NCI-H774 (cell line): ENCODE measurements around the gene FAM193A.
A peak's percentile ranks its signal among the peaks of the same experiment; 100 is the strongest.
"Not testable (repeated sequence)": the region's sequence is repeated elsewhere in the genome, so short reads cannot be mapped to it uniquely, and the experiment has no call there.

Experiments
- DNase-seq: peaks from one replicate; lab custom pipeline; 2025; lab: John Stamatoyannopoulos, UW

Gene FAM193A

GRCh38 chr4:2578106-2578505 lies 41.7 kb downstream of the FAM193A start:
- no peak for DNase-seq

DNA sequence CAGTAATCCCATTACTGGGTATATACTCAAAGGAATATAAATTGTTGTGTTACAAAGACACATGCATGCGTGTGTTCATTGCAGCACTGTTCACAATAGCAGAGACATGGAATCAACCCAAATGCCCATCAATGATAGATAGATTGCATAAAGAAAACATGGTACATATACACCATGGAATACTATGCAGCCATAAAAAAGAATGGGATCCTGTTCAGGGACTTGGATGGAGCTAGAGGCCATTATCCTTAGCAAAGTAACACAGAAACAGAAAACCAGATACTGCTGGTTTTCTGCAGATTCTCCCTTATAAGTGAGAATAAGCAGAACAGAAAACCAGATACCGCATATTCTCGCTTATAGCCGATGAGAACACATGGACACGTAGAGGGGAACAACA lies 43.5 kb downstream of the FAM193A start:
- DNase-seq: no peak

- no peak for DNase-seq
Observed at GRCh38 chr4:2583092-2583491, 46.6 kb downstream of the FAM193A start.

- DNase-seq: no peak
Observed at GRCh38 chr4:2583517-2583916, 47.1 kb downstream of the FAM193A start.

- no peak for DNase-seq
Observed at GRCh38 chr4:2586502-2586901, 50.1 kb downstream of the FAM193A start.

DNA sequence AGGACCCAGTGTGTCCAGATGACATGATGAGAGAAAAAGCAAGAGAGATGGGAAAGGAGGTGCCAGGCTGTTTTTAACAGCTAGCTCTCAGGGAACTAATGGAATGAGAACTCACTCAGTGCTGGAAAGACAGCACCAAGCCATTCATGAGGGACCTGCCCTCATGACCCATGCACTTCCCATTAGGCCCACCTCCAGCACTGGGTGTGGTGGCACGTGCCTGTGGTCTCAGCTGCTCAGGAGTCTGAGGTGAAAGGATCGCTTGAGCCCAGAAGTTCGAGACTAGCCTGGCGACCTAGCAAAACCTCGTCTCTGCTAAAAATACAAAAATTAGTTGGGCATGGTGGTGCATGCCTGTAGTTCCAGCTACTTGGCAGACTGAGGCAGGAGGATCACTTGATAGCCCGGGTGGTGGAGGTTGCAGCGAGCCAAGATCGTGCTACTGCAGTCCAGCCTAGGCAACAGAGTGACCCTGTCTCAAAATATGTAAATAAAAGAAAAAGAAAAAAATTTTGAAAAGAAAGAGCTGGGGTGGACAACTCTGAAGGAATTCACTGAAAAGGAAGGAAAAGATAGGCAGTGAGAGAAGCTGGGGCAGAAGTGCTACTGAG lies 50.9 kb downstream of the FAM193A start:
- DNase-seq: no peak

GRCh38 chr4:2588259-2588658 lies 51.8 kb downstream of the FAM193A start:
- no peak for DNase-seq

- DNase-seq: no peak
Observed at GRCh38 chr4:2591189-2591588, 54.7 kb downstream of the FAM193A start.

GRCh38 chr4:2592014-2592413 lies 55.6 kb downstream of the FAM193A start:
- DNase-seq: not testable (repeated sequence)

- no peak for DNase-seq
Observed at GRCh38 chr4:2592572-2592971, 56.1 kb downstream of the FAM193A start.

DNA sequence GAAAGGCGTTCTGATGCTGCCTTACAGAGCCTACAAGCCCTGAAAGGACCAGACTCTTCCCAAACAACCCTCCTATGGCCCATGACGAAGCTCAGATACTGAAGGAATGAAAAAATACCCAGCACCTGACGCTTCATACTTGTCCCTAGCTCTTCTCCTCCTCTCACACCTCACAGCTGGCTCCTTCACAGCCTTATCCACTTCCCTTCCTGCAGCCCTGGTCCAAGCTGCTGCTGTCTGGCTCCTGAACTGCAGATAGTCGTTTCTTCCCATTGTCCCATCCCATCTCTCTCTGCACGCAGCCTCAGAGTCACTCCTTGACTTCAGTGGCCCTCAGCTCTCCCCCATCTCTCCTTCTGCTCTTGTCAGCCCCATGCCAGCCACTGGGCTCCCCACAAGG lies 56.6 kb downstream of the FAM193A start:
- no peak for DNase-seq

DNA sequence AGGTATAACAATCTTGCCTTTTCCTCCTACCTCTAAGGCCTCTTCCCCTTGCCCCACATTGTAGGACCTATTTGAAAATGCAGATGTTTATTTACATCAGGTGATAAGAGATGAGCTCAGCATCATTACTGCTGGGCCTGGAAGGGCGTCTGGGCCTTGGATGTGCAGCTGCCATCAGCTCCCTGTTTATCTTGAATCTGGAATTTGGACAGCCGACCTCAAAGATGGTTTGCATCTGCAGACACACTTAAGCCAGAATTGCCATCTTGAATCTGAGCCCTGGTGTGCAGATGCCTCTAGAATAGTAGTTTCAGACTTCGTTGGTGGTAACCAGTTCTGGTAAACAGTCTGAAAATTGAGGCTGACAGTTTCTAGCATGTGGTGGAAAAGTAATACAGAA lies 59.0 kb downstream of the FAM193A start:
- DNase-seq: no peak

- peak; percentile 6 for DNase-seq
Observed at GRCh38 chr4:2595952-2596552, 59.6 kb downstream of the FAM193A start.

DNA sequence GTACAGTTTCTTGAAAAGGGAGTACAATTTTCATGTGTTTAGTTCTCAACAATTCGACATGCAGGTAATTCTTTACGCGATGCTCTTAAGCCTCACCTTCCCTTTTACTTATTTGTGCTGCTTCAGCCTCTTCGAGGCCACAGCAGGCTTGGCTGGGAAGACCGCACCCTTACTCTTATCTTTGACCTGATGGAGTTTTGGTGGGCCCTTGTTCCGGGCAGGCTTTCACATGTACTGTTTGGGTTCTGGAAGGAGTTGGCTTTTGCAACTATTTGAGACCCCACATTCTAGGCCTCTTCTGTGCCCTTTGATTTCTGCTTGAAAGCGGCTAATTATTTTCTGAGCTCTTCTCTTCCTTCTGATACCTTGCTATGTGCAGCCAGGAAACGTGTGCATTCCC lies 60.2 kb downstream of the FAM193A start:
- DNase-seq: no peak

GRCh38 chr4:2598511-2599303 lies 62.3 kb downstream of the FAM193A start:
- DNase-seq: no peak

DNA sequence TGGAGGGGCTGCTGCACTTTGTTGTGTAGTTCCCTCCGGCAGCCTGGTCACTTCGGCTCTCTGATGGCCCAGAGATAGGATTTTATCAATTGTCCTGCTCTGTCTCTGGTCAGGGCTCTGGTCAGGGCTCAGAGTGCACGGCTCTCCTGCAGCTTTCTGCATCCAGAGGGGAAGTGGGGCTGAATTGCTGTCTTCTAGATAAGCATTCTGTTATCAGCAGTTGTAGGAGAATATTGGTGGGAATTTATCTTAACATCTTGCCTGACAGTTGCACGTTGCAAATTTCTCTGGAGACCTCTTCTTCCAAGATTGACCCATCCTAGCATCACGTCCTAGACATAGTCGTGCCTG lies 62.8 kb downstream of the FAM193A start:
- no peak for DNase-seq

GRCh38 chr4:2600878-2601277 lies 64.4 kb downstream of the FAM193A start:
- no peak for DNase-seq

- no peak for DNase-seq
Observed at GRCh38 chr4:2604614-2605013, 68.2 kb downstream of the FAM193A start.

- DNase-seq: no peak
Observed at GRCh38 chr4:2606960-2607506, 70.6 kb downstream of the FAM193A start.

DNA sequence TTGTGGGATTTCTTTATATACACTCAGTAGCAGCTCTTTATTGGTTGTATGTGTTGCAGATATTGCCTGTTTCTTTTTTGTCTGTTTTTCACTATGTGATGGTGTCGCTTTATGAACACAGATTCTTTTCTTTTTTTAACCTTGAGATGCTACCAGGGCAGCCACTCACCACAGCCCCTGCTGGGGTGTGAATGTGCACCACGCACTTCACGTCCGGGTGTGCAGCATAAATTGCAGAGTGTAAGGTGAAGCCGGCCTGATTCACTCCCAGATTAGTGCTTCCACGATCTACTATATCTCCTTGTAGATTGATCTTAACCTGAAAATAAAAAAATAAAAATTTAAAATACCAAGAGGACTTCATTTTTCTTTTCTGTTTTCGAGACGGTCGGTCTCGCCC lies 71.4 kb downstream of the FAM193A start:
- DNase-seq: no peak

GRCh38 chr4:2608291-2608690 lies 71.8 kb downstream of the FAM193A start:
- no peak for DNase-seq

- no peak for DNase-seq
Observed at GRCh38 chr4:2615821-2616220, 79.4 kb downstream of the FAM193A start.

DNA sequence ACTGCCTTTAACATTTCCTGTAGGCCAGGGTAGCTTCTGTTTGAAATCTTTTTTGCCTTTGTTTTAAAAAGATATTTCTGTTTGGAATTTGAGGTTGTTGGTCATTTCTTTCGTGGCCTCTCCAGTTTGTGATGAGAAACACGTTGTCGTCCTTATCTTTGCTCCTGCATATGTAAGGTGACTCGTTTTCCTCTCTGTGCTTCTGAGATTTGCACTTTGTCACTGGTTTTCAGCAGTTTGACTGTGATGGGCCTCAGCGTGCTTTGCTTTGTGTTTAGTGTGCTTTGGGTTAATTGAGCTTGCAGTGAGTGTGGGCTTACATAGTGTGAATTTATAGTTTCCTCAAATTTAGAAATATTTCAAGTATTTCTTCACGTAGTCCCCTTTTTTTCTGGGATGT lies 81.5 kb downstream of the FAM193A start:
- no peak for DNase-seq
